Erythroblast (primary cell): ENCODE results near the gene GTF2F2.

Experiments used
- DNase-seq, 2 experiments: peaks; one replicate each; lab custom pipeline; 2025; lab: John Stamatoyannopoulos, UW
- GATA1 ChIP-seq: IDR thresholded peaks from 2 replicates; pipeline ENCODE4 v1.6.1; 2011; ENCODE audit warnings: low read depth, mild to moderate bottlenecking, control low read depth, low read length, moderate library complexity
- POLR2A ChIP-seq: IDR thresholded peaks from 2 replicates; pipeline ENCODE4 v1.6.1; 2011; ENCODE audit warnings: mild to moderate bottlenecking, low read length

Gene GTF2F2

DNA sequence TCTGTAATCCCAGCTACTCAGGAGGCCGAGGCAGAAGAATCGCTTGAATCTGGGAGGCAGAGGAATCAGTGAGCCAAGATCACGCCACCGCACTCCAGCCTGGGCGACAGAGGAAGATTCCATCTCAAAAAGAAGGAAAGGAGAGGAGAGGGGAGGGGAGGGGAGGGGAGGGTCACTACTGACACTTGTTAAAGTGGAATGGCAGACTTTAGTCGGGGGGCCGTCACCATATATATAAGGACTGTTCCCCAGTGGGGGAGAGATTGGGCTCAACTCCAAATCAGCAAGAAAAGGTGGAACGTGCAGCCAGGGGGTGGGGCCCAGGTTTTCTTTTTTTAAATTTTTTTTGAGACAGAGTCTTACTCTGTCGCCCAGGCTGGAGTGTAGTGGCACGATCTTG is 194.5 kb downstream of the GTF2F2 start:
- no peak for TF ChIP-seq GATA1
- TF ChIP-seq POLR2A: no peak
- no peak for DNase-seq

DNA sequence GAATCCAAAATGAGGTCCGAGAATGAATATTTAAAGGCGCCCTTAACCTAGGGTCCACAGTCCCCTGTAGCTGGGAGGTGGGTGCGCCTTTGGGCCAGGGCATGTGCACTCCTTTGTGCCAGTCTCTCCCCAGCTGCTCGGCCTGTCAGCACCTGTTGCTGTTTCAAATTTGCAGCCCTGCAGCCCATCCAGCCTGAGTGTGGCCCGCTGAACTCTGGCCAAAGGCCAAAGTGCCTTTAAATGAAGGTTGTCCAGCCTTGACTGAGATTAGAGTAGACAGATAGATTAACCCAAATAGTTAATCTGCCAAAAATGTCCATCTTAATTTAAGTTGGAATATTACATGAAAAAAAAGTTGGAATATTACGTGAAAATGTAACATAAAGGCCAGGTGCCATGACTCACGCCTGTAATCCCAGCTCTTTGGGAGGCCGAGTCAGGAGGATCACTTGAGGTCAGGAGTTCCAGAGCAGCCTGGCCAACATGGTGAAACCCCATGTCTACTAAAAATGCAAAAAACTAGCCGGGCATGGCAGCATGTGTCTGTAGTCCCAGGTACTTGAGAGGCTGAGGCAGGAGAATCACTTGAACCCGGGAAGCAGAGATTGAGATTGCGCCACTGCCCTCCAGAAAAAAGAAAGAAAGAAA is 195.3 kb downstream of the GTF2F2 start:
- no peak for DNase-seq
- TF ChIP-seq POLR2A (no peak), GATA1 (no peak)

DNA sequence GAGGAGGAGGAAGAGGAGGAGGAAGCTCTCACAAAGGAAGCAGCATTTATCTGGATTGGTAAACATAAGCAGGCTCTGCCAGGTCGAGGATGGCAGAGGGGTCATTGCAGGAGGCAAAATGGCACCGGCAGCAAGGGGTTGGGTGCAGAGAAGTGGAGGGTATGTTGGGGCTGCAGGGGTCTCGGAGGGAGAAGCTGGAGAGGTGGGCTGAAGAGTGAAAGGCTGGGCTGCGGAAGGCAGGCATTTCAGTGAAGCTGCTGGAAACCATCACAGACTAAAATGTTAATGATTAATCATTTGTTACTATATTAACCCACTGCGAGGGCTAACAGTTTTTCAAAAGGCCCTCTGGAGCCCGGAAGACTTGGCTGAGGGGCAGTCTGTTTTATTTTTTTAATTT is 196.0 kb downstream of the GTF2F2 start:
- no peak for TF ChIP-seq GATA1
- TF ChIP-seq POLR2A: no peak

DNA sequence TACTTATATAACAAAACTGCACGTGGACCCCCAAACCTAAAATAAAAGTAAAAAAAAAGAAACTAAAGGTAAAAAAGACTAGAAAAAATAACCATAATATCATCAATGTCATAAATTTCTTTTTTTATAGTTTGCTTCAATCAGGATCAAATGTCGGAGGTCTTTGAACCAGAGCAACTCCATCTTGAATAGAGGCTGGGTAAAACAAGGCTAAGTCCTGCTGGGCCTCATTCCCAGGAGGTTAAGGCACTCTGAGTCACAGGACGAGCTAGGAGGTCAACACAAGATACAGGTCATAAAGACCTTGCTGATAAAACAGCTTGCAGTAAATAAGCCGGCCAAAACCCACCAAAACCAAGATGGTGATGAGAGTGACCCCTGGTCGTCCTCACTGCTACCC is 196.7 kb downstream of the GTF2F2 start:
- no peak for DNase-seq
- TF ChIP-seq GATA1 (no peak), POLR2A (no peak)

More for the DNA sequence above, 196.0 kb downstream of the GTF2F2 start:
- DNase-seq: no peak

DNA sequence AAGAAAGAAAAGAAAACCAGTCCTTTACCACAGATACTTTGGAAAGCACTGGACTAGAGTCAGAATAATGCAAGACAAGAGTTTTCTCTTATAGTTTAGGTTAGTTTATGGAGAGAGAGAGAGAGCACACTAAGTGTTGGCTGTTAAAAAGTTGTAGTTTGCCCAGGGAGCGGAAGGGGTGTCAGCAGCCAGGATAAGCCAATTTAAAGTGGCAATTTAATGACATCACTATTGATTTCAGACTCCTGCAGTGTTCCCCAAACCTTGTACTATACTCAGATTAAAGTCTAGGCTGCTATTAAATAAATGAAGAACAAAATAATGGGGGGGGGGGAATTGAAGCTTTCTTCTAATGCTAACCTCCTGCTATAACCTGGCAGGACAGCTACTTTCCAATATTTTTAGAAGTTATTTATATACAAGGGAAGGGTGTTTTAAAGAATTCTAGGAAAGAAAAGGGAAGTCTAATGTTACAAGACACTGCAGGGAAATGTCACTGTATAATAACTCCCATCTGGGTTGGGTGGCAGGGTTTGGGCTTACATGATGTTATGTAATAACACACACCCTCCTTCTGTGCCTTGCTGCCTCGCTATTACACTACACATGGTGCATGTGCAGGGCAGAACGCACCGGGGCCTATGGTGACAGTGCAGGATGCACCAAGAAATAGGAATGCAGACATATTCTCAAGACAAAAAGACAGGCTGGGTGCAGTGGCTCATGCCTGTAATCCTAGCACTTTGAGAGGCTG is 200.7 kb downstream of the GTF2F2 start:
- TF ChIP-seq GATA1 (no peak), POLR2A (no peak)
- no peak for DNase-seq

DNA sequence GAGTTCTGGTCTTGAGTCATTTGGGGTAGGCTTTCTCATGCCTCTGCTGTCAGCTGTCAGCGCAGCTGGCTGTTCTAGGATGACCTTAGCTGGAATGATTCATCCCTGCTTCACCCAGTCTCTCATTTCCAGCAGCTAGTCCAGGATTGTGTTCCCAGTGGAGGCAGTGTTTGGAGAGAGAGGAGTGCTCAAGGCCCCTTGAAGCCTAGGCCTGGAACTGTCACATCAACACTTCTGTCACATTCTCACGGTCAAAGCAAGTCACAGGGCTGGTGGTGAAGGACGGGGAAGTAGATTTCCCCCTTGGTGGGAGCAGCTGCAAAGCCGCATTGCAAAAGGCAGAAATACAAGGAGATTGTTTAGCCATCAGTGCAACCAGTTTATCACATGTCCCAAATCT is 205.5 kb downstream of the GTF2F2 start:
- no peak for DNase-seq
- TF ChIP-seq POLR2A (no peak), GATA1 (no peak)

DNA sequence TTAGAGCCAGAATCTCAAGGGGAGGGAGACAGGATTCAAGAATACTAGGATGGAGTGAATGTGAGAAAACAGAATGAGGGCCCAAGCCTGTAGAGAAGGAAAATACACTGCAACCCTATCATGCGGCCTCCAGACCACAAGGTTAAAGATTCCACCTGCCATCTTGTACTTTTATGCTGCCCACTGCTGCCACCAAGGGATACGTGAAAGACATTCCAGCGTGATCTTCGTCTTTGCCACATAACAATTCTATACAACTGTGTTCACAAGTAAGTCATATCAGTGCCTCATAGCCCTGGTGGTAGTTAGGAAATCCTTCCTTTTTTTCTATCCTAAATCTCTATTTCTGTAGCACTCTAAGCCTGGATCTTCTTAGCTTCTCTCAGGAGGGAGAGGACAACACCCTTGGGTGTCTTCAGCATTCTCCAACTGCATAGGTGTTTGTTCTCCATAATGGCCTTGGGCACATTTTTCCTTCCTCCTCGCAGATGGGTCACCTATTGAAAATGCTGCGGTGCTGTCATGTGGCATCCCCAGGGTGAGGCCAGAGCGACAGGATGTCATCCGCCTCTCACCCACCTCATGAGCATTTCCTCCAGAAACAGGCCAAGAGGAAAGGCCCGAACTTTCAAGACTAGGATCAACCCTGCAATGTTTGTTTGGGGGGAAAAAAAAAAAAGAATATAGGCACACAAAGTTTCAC is 207.1 kb downstream of the GTF2F2 start:
- no peak for DNase-seq
- TF ChIP-seq POLR2A (no peak), GATA1 (no peak)

DNA sequence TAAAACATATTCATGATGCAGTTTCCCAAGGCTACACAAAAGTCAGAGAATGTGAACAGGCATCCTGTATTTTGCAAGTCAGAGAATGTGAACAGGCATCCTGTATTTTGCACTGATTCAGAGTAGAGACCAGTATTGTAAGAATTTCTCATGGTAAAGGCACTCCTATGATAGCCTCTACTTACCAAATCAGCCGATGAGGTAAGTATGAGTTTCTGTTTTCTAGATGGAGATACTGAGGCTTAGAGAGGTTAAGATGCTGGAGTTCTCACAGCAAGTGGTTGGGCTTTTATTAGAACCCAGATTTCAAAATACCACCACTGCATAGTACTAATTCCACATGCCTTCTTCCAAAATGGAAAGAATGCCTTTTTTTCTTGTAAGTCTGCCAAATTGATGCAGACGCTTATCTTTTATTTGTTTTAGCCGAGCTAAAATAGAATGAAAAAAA is 208.4 kb downstream of the GTF2F2 start:
- no peak for DNase-seq

DNA sequence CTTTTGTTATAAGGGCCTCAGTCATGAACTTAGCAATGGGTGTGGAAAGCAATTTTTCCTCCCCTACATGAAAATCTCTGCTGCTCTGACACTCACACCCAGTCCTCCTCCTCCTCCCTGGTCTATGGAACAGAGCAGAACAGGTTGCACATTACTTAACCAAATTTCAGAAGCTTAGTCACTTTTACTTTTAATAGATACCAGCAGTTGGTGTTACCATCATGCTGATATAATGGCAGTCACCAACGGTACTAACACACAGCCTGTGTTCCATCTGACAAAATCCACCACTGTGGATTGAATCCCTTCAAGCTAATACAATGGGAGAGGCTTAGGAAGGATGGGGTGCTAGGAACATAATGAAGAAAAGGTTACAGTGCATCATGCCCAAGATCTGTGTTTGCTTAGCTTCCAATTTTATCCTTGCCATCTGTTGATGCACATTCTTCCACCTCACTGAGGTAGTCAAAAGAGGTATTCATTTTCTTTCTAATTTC is 210.9 kb downstream of the GTF2F2 start:
- no peak for TF ChIP-seq GATA1
- TF ChIP-seq POLR2A: peak; percentile 52
- no peak for DNase-seq

More for the DNA sequence above, 208.4 kb downstream of the GTF2F2 start:
- no peak for TF ChIP-seq GATA1
- no peak for TF ChIP-seq POLR2A

DNA sequence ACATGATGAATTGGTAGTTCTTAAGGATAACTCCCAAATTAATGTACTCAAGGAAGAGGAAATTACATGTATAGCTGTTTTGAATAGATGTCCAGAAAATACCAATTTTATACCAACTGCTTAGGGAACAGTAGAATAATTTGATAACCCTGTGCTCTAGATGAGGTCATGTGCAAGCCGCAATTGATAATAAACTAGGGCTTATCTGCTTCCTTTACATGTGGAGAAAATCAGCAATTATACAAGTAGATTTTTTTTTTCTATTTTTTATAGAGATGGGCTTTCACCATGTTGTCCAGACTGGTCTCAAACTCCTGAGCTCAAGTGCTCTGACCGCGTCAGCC is 211.4 kb downstream of the GTF2F2 start:
- DNase-seq: no peak
- TF ChIP-seq GATA1 (no peak), POLR2A (no peak)

DNA sequence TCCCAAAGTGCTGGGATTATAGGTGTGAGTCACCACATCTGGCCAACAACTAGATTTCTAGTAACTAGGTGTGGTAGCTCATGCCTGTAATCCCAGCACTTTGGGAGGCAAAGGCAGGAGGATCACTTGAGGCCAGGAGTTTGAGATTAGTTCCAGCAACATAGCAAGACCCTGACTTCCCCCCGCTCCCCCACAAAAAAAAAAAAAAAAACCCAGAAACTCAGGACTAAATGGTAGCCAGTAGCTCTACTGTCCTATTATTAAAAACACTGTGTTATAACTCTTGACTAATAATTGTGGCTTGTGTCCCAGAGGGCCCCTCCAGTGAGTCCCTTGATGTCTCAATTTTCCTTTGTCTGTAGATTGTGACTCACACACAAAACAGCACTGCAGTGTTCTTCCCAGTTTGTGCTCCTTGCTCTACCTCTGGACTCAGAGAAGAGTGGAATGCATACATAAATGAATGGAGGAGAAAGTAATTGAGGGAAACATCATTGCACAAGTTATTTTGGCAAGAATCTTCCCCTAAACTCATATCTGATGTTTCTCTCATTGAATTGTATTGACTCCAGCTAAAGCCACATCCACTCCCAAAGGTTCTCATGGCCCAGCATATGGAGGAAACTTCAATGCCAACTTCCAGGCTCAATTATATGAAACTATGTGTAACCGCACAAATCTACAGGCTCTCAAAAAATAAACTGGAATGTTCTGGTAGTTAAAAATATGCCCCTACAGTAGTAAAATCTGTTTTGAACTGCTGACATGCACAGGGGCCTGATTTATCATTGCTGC is 211.9 kb downstream of the GTF2F2 start:
- no peak for TF ChIP-seq GATA1
- TF ChIP-seq POLR2A: peak; percentile 33
- DNase-seq: peak in 1 of 2 experiments; percentile 32

DNA sequence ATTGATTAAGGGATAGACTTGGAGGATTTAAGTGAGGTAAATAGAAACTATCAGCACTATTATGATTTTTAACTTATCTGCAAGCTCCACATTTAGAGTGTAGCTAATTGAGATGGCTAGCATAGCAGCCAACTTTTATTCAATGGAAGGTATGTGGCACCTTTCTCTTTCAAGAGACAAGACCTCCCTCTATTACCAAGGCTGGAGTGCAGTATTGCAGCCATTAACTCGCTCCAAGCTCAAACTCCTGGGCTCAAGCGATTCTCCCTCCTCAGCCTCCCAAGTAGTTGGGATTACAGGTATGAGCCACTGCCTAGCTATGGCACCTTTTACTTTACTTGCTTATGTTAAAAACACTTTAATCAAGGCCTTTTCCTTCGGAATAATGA is 212.5 kb downstream of the GTF2F2 start:
- TF ChIP-seq GATA1 (no peak), POLR2A (peak; percentile 37)
- DNase-seq: no peak

DNA sequence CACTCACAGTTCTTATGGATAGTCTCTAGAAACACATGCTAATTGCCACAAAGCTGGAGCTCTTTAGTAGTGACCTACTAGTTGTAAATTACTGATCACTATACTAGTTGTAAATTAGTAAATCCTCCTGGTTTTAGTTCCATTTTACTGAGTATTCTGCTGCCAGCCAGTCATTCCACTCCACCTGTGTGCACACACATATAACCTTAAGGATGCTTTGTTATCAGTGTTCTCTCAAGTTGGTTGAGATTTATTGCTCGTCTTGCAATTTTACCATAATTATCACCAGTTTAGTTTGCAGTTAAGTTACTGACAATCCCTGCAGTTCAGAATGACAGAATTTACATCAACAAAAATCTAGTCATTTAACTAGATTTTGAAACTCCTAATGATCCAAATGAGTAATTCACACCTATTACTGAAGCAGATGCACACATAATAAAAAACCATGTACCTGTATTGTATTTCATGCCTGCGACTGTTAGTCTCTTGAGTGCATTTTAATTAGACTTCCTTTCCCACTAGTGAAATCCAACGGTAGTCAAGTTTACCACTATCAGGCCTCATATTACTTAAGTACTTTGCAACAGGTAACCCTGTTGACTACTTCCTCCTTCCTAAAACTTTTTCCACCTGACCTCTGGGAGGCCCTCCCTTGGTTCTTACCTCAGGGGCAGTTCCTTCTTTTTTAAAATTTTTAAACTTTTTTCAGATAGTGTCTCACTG is 213.1 kb downstream of the GTF2F2 start:
- TF ChIP-seq GATA1 (no peak), POLR2A (no peak)
- no peak for DNase-seq
